ENCODE results near the gene ANKRD45.
"Not testable (repeated sequence)": the region's sequence is repeated elsewhere in the genome, so short reads cannot be mapped to it uniquely, and the experiment has no call there.

Gene ANKRD45

DNA sequence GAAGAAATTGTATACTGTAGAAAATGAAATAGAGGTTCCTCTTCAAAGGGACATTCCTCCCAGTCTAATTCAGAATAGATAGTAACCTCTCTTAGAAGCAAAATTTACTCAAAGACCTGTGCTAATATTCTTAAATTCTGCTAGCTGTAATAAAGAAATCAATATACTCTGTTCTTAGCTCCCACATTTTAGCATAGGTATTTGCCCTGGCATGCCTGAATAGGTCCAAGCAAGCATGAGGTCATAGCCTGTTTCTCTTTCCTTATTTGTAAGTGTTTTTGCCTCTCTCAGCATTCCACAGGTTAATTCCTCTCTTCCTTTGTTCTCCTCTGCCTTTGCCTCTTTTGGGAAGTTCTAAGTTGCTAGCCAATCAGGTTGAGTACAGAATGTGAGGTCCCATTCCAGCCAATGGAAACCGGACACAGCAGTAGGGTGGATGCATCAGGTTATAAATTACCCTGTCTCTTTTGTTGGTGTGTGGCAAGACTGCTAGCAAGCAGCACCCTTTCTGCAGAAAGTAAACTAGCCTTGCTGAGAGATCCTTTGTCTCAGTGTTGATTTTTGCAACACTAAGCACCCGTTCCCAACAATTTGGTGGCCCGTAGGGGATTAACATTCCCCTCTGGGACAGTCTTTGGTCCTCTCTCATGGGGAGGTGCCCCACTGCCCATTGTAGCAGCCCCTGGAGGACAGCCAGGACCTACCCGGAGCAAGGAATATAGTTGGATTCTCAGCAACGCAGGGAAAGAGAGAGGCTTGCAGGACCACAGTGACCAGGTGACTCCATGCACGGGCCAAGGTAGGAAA lies 32.2 kb downstream of the ANKRD45 start:
- H3K9me3 ChIP-seq (ENCODE audit: control extremely low read depth in 1 of 5, control insufficient read depth in 4 of 5, insufficient read depth in 2 of 5, low read depth in 1 of 5, low read length in 4 of 5); H3K36me3 ChIP-seq (ENCODE audit: control insufficient read depth in 4 of 4, insufficient read depth in 4 of 4, low read length in 3 of 4); CTCF ChIA-PET; H3K4me3 ChIP-seq (ENCODE audit: control insufficient read depth in 1 of 7, extremely low read depth in 1 of 7, insufficient read depth in 4 of 7, low read depth in 2 of 7, low read length in 6 of 7); DNase-seq; H3K27me3 ChIP-seq (replicated peaks in 2 of 5; ENCODE audit: control insufficient read depth in 4 of 5, insufficient read depth in 5 of 5, low read length in 4 of 5); H3K27ac ChIP-seq (ENCODE audit: insufficient read depth in 1 of 2, low read depth in 1 of 2, low read length in 2 of 2, poor library complexity in 1 of 2, severe bottlenecking in 2 of 2); H3K4me1 ChIP-seq (ENCODE audit: control extremely low read depth in 1 of 4, control insufficient read depth in 4 of 4, insufficient read depth in 4 of 4, low read length in 3 of 4); POLR2A ChIA-PET: not testable (repeated sequence)
- 98% methylated on average over 5 of the region's 6 CpGs for WGBS (ENCODE audit: insufficient coverage)

DNA sequence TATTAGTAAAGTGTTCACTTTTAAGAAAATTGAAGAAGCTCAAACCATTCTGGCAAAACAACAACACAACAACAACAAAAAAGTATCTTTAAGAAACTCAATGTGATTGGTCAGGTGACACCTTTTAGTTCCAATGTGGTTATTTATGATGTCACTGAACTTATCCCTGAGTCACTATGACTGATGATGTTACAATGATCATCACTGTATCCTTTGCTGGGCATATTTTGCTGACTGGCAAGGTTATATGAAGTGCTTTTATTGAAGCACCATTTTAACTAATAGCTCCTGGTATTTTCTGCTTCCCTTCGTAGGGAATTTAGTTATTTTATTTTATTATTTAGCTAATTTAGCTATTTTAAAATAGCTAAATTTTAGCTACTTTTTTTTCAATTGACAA lies 34.5 kb downstream of the ANKRD45 start, which contains the start of gene TEX50:
TEX50 (plus strand) TSS at position 223 of the 400 bp plus-strand sequence. CDS start 184 bp downstream, outside the sequence.
- H3K9me3 ChIP-seq (ENCODE audit: control extremely low read depth in 1 of 5, control insufficient read depth in 4 of 5, insufficient read depth in 2 of 5, low read depth in 1 of 5, low read length in 4 of 5): peaks cover 0 to 6% (median 0%) of the 10 kb centered on the region in 5 experiments
- DNase-seq: no peak
- no peaks in the 10 kb centered on the region for H3K4me1 ChIP-seq (ENCODE audit: control extremely low read depth in 1 of 4, control insufficient read depth in 4 of 4, insufficient read depth in 4 of 4, low read length in 3 of 4)
- no peaks in the 10 kb centered on the region for H3K36me3 ChIP-seq (ENCODE audit: control insufficient read depth in 4 of 4, insufficient read depth in 4 of 4, low read length in 3 of 4)
- no peak within 1 kb of the TSS for H3K4me3 ChIP-seq (ENCODE audit: control insufficient read depth in 1 of 7, extremely low read depth in 1 of 7, insufficient read depth in 4 of 7, low read depth in 2 of 7, low read length in 6 of 7)
- no peak within 1 kb of the TSS for H3K27ac ChIP-seq (ENCODE audit: insufficient read depth in 1 of 2, low read depth in 1 of 2, low read length in 2 of 2, poor library complexity in 1 of 2, severe bottlenecking in 2 of 2)
- no CpG with 5 or more reads among the region's 1 CpG for WGBS (ENCODE audit: insufficient coverage)
- ChIA-PET CTCF (no interaction called here), POLR2A (no interaction called here)
- no peaks in the 10 kb centered on the region for H3K27me3 ChIP-seq (replicated peaks in 2 of 5; ENCODE audit: control insufficient read depth in 4 of 5, insufficient read depth in 5 of 5, low read length in 4 of 5)

DNA sequence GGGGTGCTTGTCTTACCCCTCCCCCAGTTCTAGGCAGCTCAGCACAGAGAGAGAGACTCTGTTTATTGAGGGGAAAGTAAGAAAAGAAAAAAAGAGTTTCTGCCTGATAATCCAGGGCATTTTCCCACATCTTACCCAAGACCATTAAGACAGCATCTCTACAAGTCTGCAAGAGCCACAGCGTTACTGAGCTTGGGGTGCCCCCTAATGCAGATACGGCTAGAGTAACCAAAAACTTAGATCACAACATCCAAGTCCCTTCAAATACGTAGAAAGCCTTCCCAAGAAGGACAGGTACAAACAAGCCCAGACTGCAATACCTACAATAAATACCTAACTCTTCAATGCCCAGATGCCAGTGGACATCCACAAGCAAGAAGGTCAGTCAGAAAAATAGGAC lies 40.8 kb downstream of the ANKRD45 start:
- Histone ChIP-seq H3K4me3 (ENCODE audit: control insufficient read depth in 1 of 7, extremely low read depth in 1 of 7, insufficient read depth in 4 of 7, low read depth in 2 of 7, low read length in 6 of 7) (no peak overlapping the region), H3K9me3 (ENCODE audit: control extremely low read depth in 1 of 5, control insufficient read depth in 4 of 5, insufficient read depth in 2 of 5, low read depth in 1 of 5, low read length in 4 of 5) (no peaks in the 10 kb centered on the region), H3K36me3 (ENCODE audit: control insufficient read depth in 4 of 4, insufficient read depth in 4 of 4, low read length in 3 of 4) (no peaks in the 10 kb centered on the region), H3K4me1 (ENCODE audit: control extremely low read depth in 1 of 4, control insufficient read depth in 4 of 4, insufficient read depth in 4 of 4, low read length in 3 of 4) (no peaks in the 10 kb centered on the region), H3K27ac (ENCODE audit: insufficient read depth in 1 of 2, low read depth in 1 of 2, low read length in 2 of 2, poor library complexity in 1 of 2, severe bottlenecking in 2 of 2) (no peak overlapping the region), H3K27me3 (replicated peaks in 2 of 5; ENCODE audit: control insufficient read depth in 4 of 5, insufficient read depth in 5 of 5, low read length in 4 of 5) (no peaks in the 10 kb centered on the region)
- ChIA-PET POLR2A (no interaction called here), CTCF (no interaction called here)
- no CpG with 5 or more reads among the region's 3 CpGs for WGBS (ENCODE audit: insufficient coverage)
- no peak for DNase-seq

DNA sequence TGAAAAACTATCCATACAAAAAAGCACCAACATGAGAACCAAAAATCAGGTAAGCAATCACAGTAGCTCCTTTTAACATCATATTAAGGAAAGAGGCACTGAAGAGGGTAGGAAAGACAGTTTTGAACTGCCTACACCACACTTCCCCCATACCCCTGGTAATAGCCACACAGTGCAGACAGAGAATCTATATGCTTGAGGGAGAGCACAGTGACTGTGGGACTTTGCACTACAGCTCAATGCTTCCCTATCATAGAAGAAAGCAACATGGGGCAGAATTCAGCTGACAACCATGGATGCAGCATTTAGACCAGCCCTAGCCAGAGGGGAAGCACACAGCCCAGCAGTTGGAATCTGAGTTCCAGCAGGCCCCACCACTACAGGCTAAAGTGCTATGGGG lies 42.4 kb downstream of the ANKRD45 start:
- Histone ChIP-seq H3K9me3 (ENCODE audit: control extremely low read depth in 1 of 5, control insufficient read depth in 4 of 5, insufficient read depth in 2 of 5, low read depth in 1 of 5, low read length in 4 of 5) (no peaks in the 10 kb centered on the region), H3K4me3 (ENCODE audit: control insufficient read depth in 1 of 7, extremely low read depth in 1 of 7, insufficient read depth in 4 of 7, low read depth in 2 of 7, low read length in 6 of 7) (no peak overlapping the region), H3K36me3 (ENCODE audit: control insufficient read depth in 4 of 4, insufficient read depth in 4 of 4, low read length in 3 of 4) (no peaks in the 10 kb centered on the region), H3K27ac (ENCODE audit: insufficient read depth in 1 of 2, low read depth in 1 of 2, low read length in 2 of 2, poor library complexity in 1 of 2, severe bottlenecking in 2 of 2) (no peak overlapping the region), H3K4me1 (ENCODE audit: control extremely low read depth in 1 of 4, control insufficient read depth in 4 of 4, insufficient read depth in 4 of 4, low read length in 3 of 4) (no peaks in the 10 kb centered on the region), H3K27me3 (replicated peaks in 2 of 5; ENCODE audit: control insufficient read depth in 4 of 5, insufficient read depth in 5 of 5, low read length in 4 of 5) (no peaks in the 10 kb centered on the region)
- CTCF ChIA-PET: no interaction called here
- no peak for DNase-seq
- POLR2A ChIA-PET: no interaction called here

DNA sequence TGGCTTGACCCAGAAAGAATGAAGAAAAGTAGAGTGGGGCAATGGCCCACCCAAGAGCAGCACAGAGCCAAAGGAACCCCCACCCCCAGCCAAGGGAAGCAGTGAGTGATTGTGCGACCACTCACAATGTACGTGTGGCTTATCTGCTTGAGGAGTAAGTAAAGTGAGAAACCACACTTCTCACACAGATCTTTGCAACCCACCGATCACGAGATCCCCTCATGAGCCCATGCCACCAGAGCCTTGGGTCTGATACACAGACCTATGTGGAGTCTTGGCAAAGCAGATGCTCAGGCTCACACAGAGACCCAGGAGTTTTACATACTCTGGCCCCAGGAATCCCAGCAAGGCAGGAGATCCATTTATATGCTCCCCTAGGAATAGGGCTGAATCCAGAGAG lies 52.8 kb downstream of the ANKRD45 start:
- peaks cover 0 to 16% (median 4%) of the 10 kb centered on the region in 5 experiments for H3K9me3 ChIP-seq (ENCODE audit: control extremely low read depth in 1 of 5, control insufficient read depth in 4 of 5, insufficient read depth in 2 of 5, low read depth in 1 of 5, low read length in 4 of 5)
- CTCF ChIA-PET: no interaction called here
- H3K27ac ChIP-seq (ENCODE audit: insufficient read depth in 1 of 2, low read depth in 1 of 2, low read length in 2 of 2, poor library complexity in 1 of 2, severe bottlenecking in 2 of 2): no peak overlapping the region
- POLR2A ChIA-PET: no interaction called here
- no peaks in the 10 kb centered on the region for H3K36me3 ChIP-seq (ENCODE audit: control insufficient read depth in 4 of 4, insufficient read depth in 4 of 4, low read length in 3 of 4)
- no peak for DNase-seq
- 100% methylated on average over 2 of the region's 4 CpGs for WGBS (ENCODE audit: insufficient coverage)
- H3K4me3 ChIP-seq (ENCODE audit: control insufficient read depth in 1 of 7, extremely low read depth in 1 of 7, insufficient read depth in 4 of 7, low read depth in 2 of 7, low read length in 6 of 7): no peak overlapping the region
- H3K27me3 ChIP-seq (replicated peaks in 2 of 5; ENCODE audit: control insufficient read depth in 4 of 5, insufficient read depth in 5 of 5, low read length in 4 of 5): no peaks in the 10 kb centered on the region
- H3K4me1 ChIP-seq (ENCODE audit: control extremely low read depth in 1 of 4, control insufficient read depth in 4 of 4, insufficient read depth in 4 of 4, low read length in 3 of 4): no peaks in the 10 kb centered on the region

DNA sequence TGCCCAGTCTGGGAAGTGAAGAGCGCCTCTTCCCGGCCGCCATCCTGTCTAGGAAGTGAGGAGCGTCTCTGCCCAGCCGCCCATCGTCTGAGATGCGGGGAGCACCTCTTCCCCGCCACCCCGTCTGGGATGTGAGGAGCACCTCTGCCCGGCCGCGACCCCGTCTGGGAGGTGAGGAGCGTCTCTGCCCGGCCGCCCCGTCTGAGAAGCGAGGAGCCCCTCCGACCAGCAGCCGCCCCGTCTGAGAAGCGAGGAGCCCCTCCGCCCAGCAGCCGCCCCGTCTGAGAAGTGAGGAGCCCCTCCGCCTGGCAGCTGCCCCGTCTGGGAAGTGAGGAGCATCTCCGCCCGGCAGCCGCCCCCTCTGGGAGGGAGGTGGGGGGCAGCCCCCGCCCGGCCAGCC lies 56.6 kb downstream of the ANKRD45 start:
- CTCF ChIA-PET; H3K36me3 ChIP-seq (ENCODE audit: control insufficient read depth in 4 of 4, insufficient read depth in 4 of 4, low read length in 3 of 4); POLR2A ChIA-PET; H3K27me3 ChIP-seq (replicated peaks in 2 of 5; ENCODE audit: control insufficient read depth in 4 of 5, insufficient read depth in 5 of 5, low read length in 4 of 5); H3K27ac ChIP-seq (ENCODE audit: insufficient read depth in 1 of 2, low read depth in 1 of 2, low read length in 2 of 2, poor library complexity in 1 of 2, severe bottlenecking in 2 of 2); H3K4me1 ChIP-seq (ENCODE audit: control extremely low read depth in 1 of 4, control insufficient read depth in 4 of 4, insufficient read depth in 4 of 4, low read length in 3 of 4); DNase-seq; H3K9me3 ChIP-seq (ENCODE audit: control extremely low read depth in 1 of 5, control insufficient read depth in 4 of 5, insufficient read depth in 2 of 5, low read depth in 1 of 5, low read length in 4 of 5); H3K4me3 ChIP-seq (ENCODE audit: control insufficient read depth in 1 of 7, extremely low read depth in 1 of 7, insufficient read depth in 4 of 7, low read depth in 2 of 7, low read length in 6 of 7): not testable (repeated sequence)
- WGBS (ENCODE audit: insufficient coverage): 97% methylated on average over 21 of the region's 32 CpGs

DNA sequence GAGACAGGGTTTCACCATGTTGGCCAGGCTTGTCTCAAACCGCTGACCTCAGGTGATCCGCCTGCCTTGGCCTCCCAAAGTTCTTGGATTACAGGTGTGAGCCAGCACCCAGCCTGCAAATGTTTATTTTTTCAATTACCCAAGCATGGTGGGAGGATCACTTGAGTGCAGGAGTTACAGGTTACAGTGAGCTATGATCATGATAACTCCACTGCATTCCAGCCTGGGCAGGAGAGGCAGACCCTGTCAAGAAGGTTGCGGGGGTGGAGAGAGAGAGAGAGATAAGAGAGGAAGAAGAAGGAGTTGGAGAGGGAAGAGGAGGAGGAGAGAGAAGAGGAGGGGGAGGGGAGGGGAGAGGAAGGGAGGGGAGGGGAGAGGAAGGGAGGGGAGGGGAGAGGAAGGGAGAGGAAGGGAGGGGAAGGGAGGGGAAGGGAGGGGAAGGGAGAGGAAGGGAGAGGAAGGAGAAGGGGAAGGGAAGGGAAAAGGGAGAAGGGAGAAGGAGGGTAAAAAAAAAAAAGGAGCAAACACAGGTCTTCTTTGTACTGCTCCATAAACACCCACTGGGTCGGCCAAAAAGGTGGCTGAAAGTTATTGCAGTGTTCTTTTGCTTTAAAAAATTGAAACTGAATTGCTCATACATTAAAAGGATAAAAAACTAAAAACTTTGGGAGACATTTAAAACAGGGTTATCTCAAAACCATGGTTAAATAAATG lies 61.0 kb downstream of the ANKRD45 start:
- no peaks in the 10 kb centered on the region for H3K36me3 ChIP-seq (ENCODE audit: control insufficient read depth in 4 of 4, insufficient read depth in 4 of 4, low read length in 3 of 4)
- peaks cover 0 to 9% (median 0%) of the 10 kb centered on the region in 4 experiments for H3K4me1 ChIP-seq (ENCODE audit: control extremely low read depth in 1 of 4, control insufficient read depth in 4 of 4, insufficient read depth in 4 of 4, low read length in 3 of 4)
- ChIA-PET CTCF (no interaction called here), POLR2A (no interaction called here)
- WGBS (ENCODE audit: insufficient coverage): 97% methylated on average over 2 of the region's 4 CpGs
- no peaks in the 10 kb centered on the region for H3K9me3 ChIP-seq (ENCODE audit: control extremely low read depth in 1 of 5, control insufficient read depth in 4 of 5, insufficient read depth in 2 of 5, low read depth in 1 of 5, low read length in 4 of 5)
- no peak for DNase-seq
- no peak overlapping the region for H3K4me3 ChIP-seq (ENCODE audit: control insufficient read depth in 1 of 7, extremely low read depth in 1 of 7, insufficient read depth in 4 of 7, low read depth in 2 of 7, low read length in 6 of 7)
- H3K27ac ChIP-seq (ENCODE audit: insufficient read depth in 1 of 2, low read depth in 1 of 2, low read length in 2 of 2, poor library complexity in 1 of 2, severe bottlenecking in 2 of 2): no peak overlapping the region
- H3K27me3 ChIP-seq (replicated peaks in 2 of 5; ENCODE audit: control insufficient read depth in 4 of 5, insufficient read depth in 5 of 5, low read length in 4 of 5): no peaks in the 10 kb centered on the region

All from common myeloid progenitor, CD34-positive (primary cell).